ENCODE data around the gene ZNF691.

Gene ZNF691

DNA sequence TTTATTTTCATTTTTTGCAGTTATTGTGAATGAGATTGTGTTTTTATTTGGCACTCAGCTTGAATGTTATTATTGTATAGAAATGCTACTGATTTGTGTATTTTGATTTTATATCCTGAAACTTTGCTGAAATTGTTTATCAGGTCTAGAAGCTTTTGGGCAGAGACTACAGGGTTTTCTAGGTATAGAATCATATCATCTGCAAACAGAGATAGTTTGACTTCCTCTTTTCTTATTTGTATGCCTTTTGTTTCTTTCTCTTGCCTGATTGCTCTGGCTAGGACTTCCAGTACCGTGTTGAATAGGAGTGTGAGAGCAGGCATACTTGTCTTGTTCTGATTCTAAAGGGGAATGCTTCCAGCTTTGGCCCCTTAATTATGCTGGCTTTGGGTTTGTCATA is 27.3 kb downstream of the ZNF691 start:
- Histone ChIP-seq H3K4ac (ENCODE audit: low read length) (no peak overlapping the region), H3K4me2 (ENCODE audit: insufficient read depth, low read length, poor library complexity, severe bottlenecking) (no peak overlapping the region), H4K8ac (ENCODE audit: low read depth, low read length) (no peak overlapping the region), H3K4me1 (ENCODE audit: control insufficient read depth in 2 of 2, insufficient read depth in 1 of 2, low read depth in 1 of 2, low read length in 2 of 2) (peaks cover 0 to 3% of the 10 kb centered on the region in 2 donors), H2AK5ac (ENCODE audit: low read depth, low read length) (no peak overlapping the region), H2AFZ (ENCODE audit: low read length) (no peak overlapping the region), H3K27me3 (ENCODE audit: control insufficient read depth in 3 of 3, insufficient read depth in 3 of 3, low read depth in 1 of 3, low read length in 3 of 3) (peaks cover 0 to 2% (median 0%) of the 10 kb centered on the region in 3 experiments), H3K79me1 (ENCODE audit: low read depth, low read length) (no peaks in the 10 kb centered on the region), H3K14ac (ENCODE audit: low read length) (no peak overlapping the region), H2BK12ac (ENCODE audit: low read length) (no peak overlapping the region), H2BK15ac (ENCODE audit: low read length) (no peak overlapping the region), H3K9ac (ENCODE audit: low read depth, low read length, poor library complexity) (no peak overlapping the region), H3K4me3 (ENCODE audit: low read length in 2 of 2) (no peak overlapping the region), H3K9me3 (replicated peaks in 1 of 2; ENCODE audit: control insufficient read depth in 2 of 2, insufficient read depth in 1 of 2, low read depth in 1 of 2, low read length in 2 of 2) (no peaks in the 10 kb centered on the region), H2BK5ac (ENCODE audit: low read length) (no peak overlapping the region), H3K18ac (ENCODE audit: low read length) (no peak overlapping the region), H4K91ac (ENCODE audit: low read depth, low read length, poor library complexity) (no peak overlapping the region), H3K27ac (replicated peaks; ENCODE audit: low read length) (no peak overlapping the region), H3K23ac (ENCODE audit: low read depth, low read length, poor library complexity) (no peak overlapping the region), H2BK120ac (ENCODE audit: low read depth, low read length) (no peak overlapping the region), H3K36me3 (replicated peaks in 1 of 2; ENCODE audit: control insufficient read depth in 2 of 2, insufficient read depth in 2 of 2, low read length in 2 of 2) (no peaks in the 10 kb centered on the region)
- DNase-seq (ENCODE audit: low spot score): no peak
- WGBS, 2 donors (ENCODE audit: extremely low coverage in 2 of 2, insufficient read length in 2 of 2, insufficient replicate concordance in 1 of 2): no CpG with 5 or more reads among the region's 1 CpG

DNA sequence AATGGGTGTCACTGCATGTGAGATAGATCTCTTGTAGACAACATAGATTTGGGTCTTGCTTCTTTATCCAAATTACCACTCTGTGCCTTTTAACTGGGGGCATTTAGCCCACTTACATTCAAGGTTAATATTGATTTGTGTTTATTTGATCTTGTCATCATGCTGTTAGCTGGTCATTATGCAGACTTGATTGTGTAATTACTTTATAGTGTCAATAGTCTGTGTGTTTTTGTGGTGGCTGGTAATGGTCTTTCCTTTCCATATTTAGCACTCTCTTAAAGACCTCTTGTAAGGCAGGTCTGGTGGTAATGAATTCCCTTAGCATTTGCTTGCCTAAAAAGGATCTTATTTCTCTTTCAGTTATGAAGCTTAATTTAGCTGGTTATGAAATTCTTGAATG is 29.6 kb downstream of the ZNF691 start:
- Histone ChIP-seq H2BK5ac (ENCODE audit: low read length) (no peak overlapping the region), H3K4me1 (ENCODE audit: control insufficient read depth in 2 of 2, insufficient read depth in 1 of 2, low read depth in 1 of 2, low read length in 2 of 2) (peaks cover 0 to 3% of the 10 kb centered on the region in 2 donors), H3K27me3 (ENCODE audit: control insufficient read depth in 3 of 3, insufficient read depth in 3 of 3, low read depth in 1 of 3, low read length in 3 of 3) (peaks cover 0 to 2% (median 0%) of the 10 kb centered on the region in 3 experiments), H4K8ac (ENCODE audit: low read depth, low read length) (no peak overlapping the region), H2AK5ac (ENCODE audit: low read depth, low read length) (no peak overlapping the region), H3K27ac (replicated peaks; ENCODE audit: low read length) (no peak overlapping the region), H2BK120ac (ENCODE audit: low read depth, low read length) (no peak overlapping the region), H2AFZ (ENCODE audit: low read length) (no peak overlapping the region), H2BK12ac (ENCODE audit: low read length) (no peak overlapping the region), H3K36me3 (replicated peaks in 1 of 2; ENCODE audit: control insufficient read depth in 2 of 2, insufficient read depth in 2 of 2, low read length in 2 of 2) (no peaks in the 10 kb centered on the region), H3K4me3 (ENCODE audit: low read length in 2 of 2) (no peak overlapping the region), H3K9me3 (replicated peaks in 1 of 2; ENCODE audit: control insufficient read depth in 2 of 2, insufficient read depth in 1 of 2, low read depth in 1 of 2, low read length in 2 of 2) (peaks cover 3 to 4% of the 10 kb centered on the region in 2 donors), H3K4ac (ENCODE audit: low read length) (no peak overlapping the region), H3K14ac (ENCODE audit: low read length) (no peak overlapping the region), H3K4me2 (ENCODE audit: insufficient read depth, low read length, poor library complexity, severe bottlenecking) (no peak overlapping the region), H2BK15ac (ENCODE audit: low read length) (no peak overlapping the region), H3K79me1 (ENCODE audit: low read depth, low read length) (peaks cover 2% of the 10 kb centered on the region), H3K9ac (ENCODE audit: low read depth, low read length, poor library complexity) (no peak overlapping the region), H3K23ac (ENCODE audit: low read depth, low read length, poor library complexity) (no peak overlapping the region), H3K18ac (ENCODE audit: low read length) (no peak overlapping the region), H4K91ac (ENCODE audit: low read depth, low read length, poor library complexity) (no peak overlapping the region)
- no peak for DNase-seq (ENCODE audit: low spot score)

DNA sequence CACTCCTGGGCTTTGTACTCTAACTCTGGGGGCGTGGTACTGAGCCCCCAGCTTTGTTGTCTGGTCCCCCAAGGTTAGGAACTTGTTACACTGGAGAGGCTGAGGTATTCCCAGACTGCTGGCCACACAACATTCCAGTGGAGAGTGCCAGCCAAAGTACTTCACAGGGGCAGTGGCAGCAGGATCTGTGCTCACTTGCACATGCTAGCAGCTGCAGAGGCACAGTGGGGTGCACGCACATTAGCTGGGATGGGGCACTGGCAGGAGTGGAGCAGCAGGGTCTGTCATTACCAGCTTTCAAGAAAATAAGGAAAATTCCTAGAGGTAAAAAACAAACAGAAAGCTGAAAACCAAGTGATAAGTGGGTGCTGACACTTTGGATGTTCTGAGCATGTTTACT is 31.0 kb downstream of the ZNF691 start:
- no peak overlapping the region for H3K9ac ChIP-seq (ENCODE audit: low read depth, low read length, poor library complexity)
- H3K9me3 ChIP-seq (replicated peaks in 1 of 2; ENCODE audit: control insufficient read depth in 2 of 2, insufficient read depth in 1 of 2, low read depth in 1 of 2, low read length in 2 of 2): peaks cover 3 to 6% of the 10 kb centered on the region in 2 donors
- no peak overlapping the region for H4K91ac ChIP-seq (ENCODE audit: low read depth, low read length, poor library complexity)
- H3K27me3 ChIP-seq (ENCODE audit: control insufficient read depth in 3 of 3, insufficient read depth in 3 of 3, low read depth in 1 of 3, low read length in 3 of 3): peaks cover 0 to 2% (median 0%) of the 10 kb centered on the region in 3 experiments
- H2BK12ac ChIP-seq (ENCODE audit: low read length): no peak overlapping the region
- no peak overlapping the region for H3K18ac ChIP-seq (ENCODE audit: low read length)
- H2BK5ac ChIP-seq (ENCODE audit: low read length): no peak overlapping the region
- H3K23ac ChIP-seq (ENCODE audit: low read depth, low read length, poor library complexity): no peak overlapping the region
- H3K36me3 ChIP-seq (replicated peaks in 1 of 2; ENCODE audit: control insufficient read depth in 2 of 2, insufficient read depth in 2 of 2, low read length in 2 of 2): no peaks in the 10 kb centered on the region
- no peak overlapping the region for H3K4ac ChIP-seq (ENCODE audit: low read length)
- H2AFZ ChIP-seq (ENCODE audit: low read length): no peak overlapping the region
- H2AK5ac ChIP-seq (ENCODE audit: low read depth, low read length): no peak overlapping the region
- no peak overlapping the region for H3K4me2 ChIP-seq (ENCODE audit: insufficient read depth, low read length, poor library complexity, severe bottlenecking)
- H2BK120ac ChIP-seq (ENCODE audit: low read depth, low read length): no peak overlapping the region
- no peak overlapping the region for H4K8ac ChIP-seq (ENCODE audit: low read depth, low read length)
- DNase-seq (ENCODE audit: low spot score): no peak
- H3K79me1 ChIP-seq (ENCODE audit: low read depth, low read length): peaks cover 2% of the 10 kb centered on the region
- H3K14ac ChIP-seq (ENCODE audit: low read length): no peak overlapping the region
- H2BK15ac ChIP-seq (ENCODE audit: low read length): no peak overlapping the region
- WGBS, 2 donors (ENCODE audit: extremely low coverage in 2 of 2, insufficient read length in 2 of 2, insufficient replicate concordance in 1 of 2): no CpG with 5 or more reads among the region's 2 CpGs
- H3K27ac ChIP-seq (replicated peaks; ENCODE audit: low read length): no peak overlapping the region
- H3K4me1 ChIP-seq (ENCODE audit: control insufficient read depth in 2 of 2, insufficient read depth in 1 of 2, low read depth in 1 of 2, low read length in 2 of 2): peaks cover 0 to 3% of the 10 kb centered on the region in 2 donors
- no peak overlapping the region for H3K4me3 ChIP-seq (ENCODE audit: low read length in 2 of 2)

DNA sequence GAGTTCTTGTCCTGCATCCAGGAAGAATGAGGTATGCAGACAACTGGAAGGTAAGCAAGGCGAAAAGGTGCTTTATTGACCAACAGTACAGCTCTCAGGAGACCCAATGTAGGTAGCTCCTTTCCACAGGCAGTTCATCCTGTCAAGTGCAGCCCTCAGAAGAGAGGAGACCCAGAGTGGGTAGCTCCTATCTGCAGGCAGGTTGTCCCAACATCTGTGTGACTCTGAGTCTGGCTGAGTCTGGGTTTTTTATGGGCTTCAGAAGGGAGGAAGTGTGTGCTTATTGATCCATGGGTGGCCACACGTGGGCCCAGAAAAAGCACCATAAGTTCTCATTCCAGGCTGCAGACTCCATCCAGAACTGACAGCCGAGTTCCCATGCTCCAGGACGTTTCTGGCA is 34.0 kb downstream of the ZNF691 start:
- H3K9ac ChIP-seq (ENCODE audit: low read depth, low read length, poor library complexity): no peak overlapping the region
- H3K36me3 ChIP-seq (replicated peaks in 1 of 2; ENCODE audit: control insufficient read depth in 2 of 2, insufficient read depth in 2 of 2, low read length in 2 of 2): no peaks in the 10 kb centered on the region
- no peak for DNase-seq (ENCODE audit: low spot score)
- WGBS, 2 donors (ENCODE audit: extremely low coverage in 2 of 2, insufficient read length in 2 of 2, insufficient replicate concordance in 1 of 2): no CpG with 5 or more reads among the region's 4 CpGs
- no peak overlapping the region for H2BK5ac ChIP-seq (ENCODE audit: low read length)
- peaks cover 3 to 6% of the 10 kb centered on the region in 2 donors for H3K9me3 ChIP-seq (replicated peaks in 1 of 2; ENCODE audit: control insufficient read depth in 2 of 2, insufficient read depth in 1 of 2, low read depth in 1 of 2, low read length in 2 of 2)
- no peak overlapping the region for H2BK120ac ChIP-seq (ENCODE audit: low read depth, low read length)
- no peak overlapping the region for H2AFZ ChIP-seq (ENCODE audit: low read length)
- no peak overlapping the region for H3K4ac ChIP-seq (ENCODE audit: low read length)
- H3K4me2 ChIP-seq (ENCODE audit: insufficient read depth, low read length, poor library complexity, severe bottlenecking): no peak overlapping the region
- H3K23ac ChIP-seq (ENCODE audit: low read depth, low read length, poor library complexity): no peak overlapping the region
- no peak overlapping the region for H3K18ac ChIP-seq (ENCODE audit: low read length)
- no peak overlapping the region for H4K91ac ChIP-seq (ENCODE audit: low read depth, low read length, poor library complexity)
- no peak overlapping the region for H3K27ac ChIP-seq (replicated peaks; ENCODE audit: low read length)
- no peak overlapping the region for H2AK5ac ChIP-seq (ENCODE audit: low read depth, low read length)
- H2BK15ac ChIP-seq (ENCODE audit: low read length): no peak overlapping the region
- H2BK12ac ChIP-seq (ENCODE audit: low read length): no peak overlapping the region
- H3K79me1 ChIP-seq (ENCODE audit: low read depth, low read length): peaks cover 2% of the 10 kb centered on the region
- H4K8ac ChIP-seq (ENCODE audit: low read depth, low read length): no peak overlapping the region
- H3K14ac ChIP-seq (ENCODE audit: low read length): no peak overlapping the region
- no peak overlapping the region for H3K4me3 ChIP-seq (ENCODE audit: low read length in 2 of 2)
- peaks cover 0 to 4% (median 0%) of the 10 kb centered on the region in 3 experiments for H3K27me3 ChIP-seq (ENCODE audit: control insufficient read depth in 3 of 3, insufficient read depth in 3 of 3, low read depth in 1 of 3, low read length in 3 of 3)
- peaks cover 0 to 3% of the 10 kb centered on the region in 2 donors for H3K4me1 ChIP-seq (ENCODE audit: control insufficient read depth in 2 of 2, insufficient read depth in 1 of 2, low read depth in 1 of 2, low read length in 2 of 2)
